ENCODE data around the gene SFMBT1. TPM values are rescaled to one million over a fixed set of nuclear protein-coding genes. Genes with fewer than 3 reads are reported as not detected.

SFMBT1 gene
- total and polyA plus RNA-seq, 2 experiments from 2014 or later = 5.3 to 24.0 TPM

DNA sequence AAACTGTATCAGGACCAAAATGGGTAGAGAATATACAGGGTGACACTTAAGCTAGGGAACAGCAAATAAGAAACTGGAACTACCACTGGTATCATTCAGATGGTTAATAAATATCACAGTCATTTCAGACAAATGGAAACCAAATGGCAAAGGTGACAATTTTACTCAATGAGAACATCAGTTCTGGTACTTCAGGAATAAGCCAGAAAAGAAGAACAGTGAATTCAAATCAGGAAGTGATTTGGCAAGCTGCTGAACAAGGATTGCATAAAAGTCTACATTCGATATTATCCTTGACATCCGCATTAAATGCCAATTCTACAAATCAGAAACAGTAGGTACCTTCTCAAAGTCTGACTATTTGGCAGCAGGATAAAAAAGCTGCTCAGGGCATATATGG is 125.0 kb downstream of the SFMBT1 start:
- Histone ChIP-seq H3K4me1 (ENCODE audit: insufficient read depth) (no peaks in the 10 kb centered on the region), H3K27ac (ENCODE audit: low read depth) (no peak overlapping the region), H4K20me1 (replicated peaks; ENCODE audit: insufficient read depth) (no peaks in the 10 kb centered on the region), H2AFZ (no peak overlapping the region), H3K36me3 (ENCODE audit: insufficient read depth) (no peaks in the 10 kb centered on the region), H3K9me2 (ENCODE audit: insufficient read depth) (no peaks in the 10 kb centered on the region), H3F3A (replicated peaks; ENCODE audit: low read depth) (no peaks in the 10 kb centered on the region), H3K4me2 (no peak overlapping the region), H3K27me3 (ENCODE audit: insufficient read depth) (no peaks in the 10 kb centered on the region), H3K79me2 (replicated peaks; ENCODE audit: insufficient read depth) (no peaks in the 10 kb centered on the region), H3K4me3 (no peak overlapping the region)
- Mint-ChIP-seq H3K4me1 (no peaks in the 10 kb centered on the region), H3K36me3 (ENCODE audit: low read depth) (peaks cover 24% of the 10 kb centered on the region; the same call in 2 of the 3 replicates), H3K9me3 (no peaks in the 10 kb centered on the region), H3K4me3 (no peak overlapping the region), H3K27me3 (ENCODE audit: insufficient read depth, low read depth, poor library complexity) (peaks cover 7% of the 10 kb centered on the region), H3K27ac (no peak overlapping the region)
- no peak for DNase-seq (ENCODE audit: low spot score)
- ATAC-seq = no peak
- TF ChIP-seq ZNF331 (CRISPR knock-in tag; IDR thresholded peaks at IDR 0.05; ENCODE audit: low read depth) (no peak), NANOG (IDR thresholded peaks at IDR 0.05; ENCODE audit: borderline replicate concordance) (no peak), STAT1 (IDR thresholded peaks at IDR 0.05; ENCODE audit: unreplicated experiment) (no peak)

DNA sequence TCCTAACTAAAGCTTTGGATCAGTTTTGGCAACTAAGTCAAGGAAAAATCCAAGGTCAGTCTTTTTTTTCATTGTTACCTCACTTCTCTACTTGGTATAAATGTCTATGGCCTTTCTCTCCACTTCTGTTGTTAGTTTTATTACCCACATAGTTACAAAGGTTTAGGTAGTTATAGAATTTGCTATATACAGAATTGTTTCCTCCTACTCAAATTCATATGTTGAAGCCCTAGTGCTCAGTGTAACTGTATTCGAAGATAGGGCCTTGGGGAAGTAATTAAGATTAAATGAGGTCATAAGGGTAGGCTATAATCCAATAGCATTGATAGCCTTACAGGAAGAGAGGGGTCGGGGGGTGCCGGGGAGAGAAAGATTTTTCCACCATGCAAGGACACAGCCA is 128.8 kb downstream of the SFMBT1 start:
- H3K36me3 Mint-ChIP-seq (ENCODE audit: low read depth) = peaks cover 28% of the 10 kb centered on the region; the same call in 2 of the 3 replicates
- H3K9me3 Mint-ChIP-seq = no peaks in the 10 kb centered on the region
- Histone ChIP-seq H3K27ac (ENCODE audit: low read depth) (no peak overlapping the region), H3K36me3 (ENCODE audit: insufficient read depth) (no peaks in the 10 kb centered on the region), H3K9me2 (ENCODE audit: insufficient read depth) (no peaks in the 10 kb centered on the region), H4K20me1 (replicated peaks; ENCODE audit: insufficient read depth) (no peaks in the 10 kb centered on the region), H3K4me3 (no peak overlapping the region), H3K4me1 (ENCODE audit: insufficient read depth) (no peaks in the 10 kb centered on the region), H3F3A (replicated peaks; ENCODE audit: low read depth) (no peaks in the 10 kb centered on the region), H3K79me2 (replicated peaks; ENCODE audit: insufficient read depth) (no peaks in the 10 kb centered on the region), H3K27me3 (ENCODE audit: insufficient read depth) (no peaks in the 10 kb centered on the region), H3K4me2 (no peak overlapping the region), H2AFZ (no peak overlapping the region)
- H3K4me3 Mint-ChIP-seq = no peak overlapping the region
- H3K4me1 Mint-ChIP-seq = no peaks in the 10 kb centered on the region
- ATAC-seq = no peak
- no peak overlapping the region for H3K27ac Mint-ChIP-seq
- DNase-seq (ENCODE audit: low spot score) = no peak
- peaks cover 2% of the 10 kb centered on the region for H3K27me3 Mint-ChIP-seq (ENCODE audit: insufficient read depth, low read depth, poor library complexity)
- TF ChIP-seq NANOG (IDR thresholded peaks at IDR 0.05; ENCODE audit: borderline replicate concordance) (no peak), POLR2AphosphoS5 (IDR thresholded peaks at IDR 0.05; ENCODE audit: low read depth) (no peak), STAT1 (IDR thresholded peaks at IDR 0.05; ENCODE audit: unreplicated experiment) (no peak), EZH2 (IDR thresholded peaks at IDR 0.05; ENCODE audit: low read depth, unreplicated experiment) (no peak), EZH2phosphoT487 (IDR thresholded peaks at IDR 0.05; ENCODE audit: unreplicated experiment) (no peak)
- TF ChIP-seq, protein P1, sequence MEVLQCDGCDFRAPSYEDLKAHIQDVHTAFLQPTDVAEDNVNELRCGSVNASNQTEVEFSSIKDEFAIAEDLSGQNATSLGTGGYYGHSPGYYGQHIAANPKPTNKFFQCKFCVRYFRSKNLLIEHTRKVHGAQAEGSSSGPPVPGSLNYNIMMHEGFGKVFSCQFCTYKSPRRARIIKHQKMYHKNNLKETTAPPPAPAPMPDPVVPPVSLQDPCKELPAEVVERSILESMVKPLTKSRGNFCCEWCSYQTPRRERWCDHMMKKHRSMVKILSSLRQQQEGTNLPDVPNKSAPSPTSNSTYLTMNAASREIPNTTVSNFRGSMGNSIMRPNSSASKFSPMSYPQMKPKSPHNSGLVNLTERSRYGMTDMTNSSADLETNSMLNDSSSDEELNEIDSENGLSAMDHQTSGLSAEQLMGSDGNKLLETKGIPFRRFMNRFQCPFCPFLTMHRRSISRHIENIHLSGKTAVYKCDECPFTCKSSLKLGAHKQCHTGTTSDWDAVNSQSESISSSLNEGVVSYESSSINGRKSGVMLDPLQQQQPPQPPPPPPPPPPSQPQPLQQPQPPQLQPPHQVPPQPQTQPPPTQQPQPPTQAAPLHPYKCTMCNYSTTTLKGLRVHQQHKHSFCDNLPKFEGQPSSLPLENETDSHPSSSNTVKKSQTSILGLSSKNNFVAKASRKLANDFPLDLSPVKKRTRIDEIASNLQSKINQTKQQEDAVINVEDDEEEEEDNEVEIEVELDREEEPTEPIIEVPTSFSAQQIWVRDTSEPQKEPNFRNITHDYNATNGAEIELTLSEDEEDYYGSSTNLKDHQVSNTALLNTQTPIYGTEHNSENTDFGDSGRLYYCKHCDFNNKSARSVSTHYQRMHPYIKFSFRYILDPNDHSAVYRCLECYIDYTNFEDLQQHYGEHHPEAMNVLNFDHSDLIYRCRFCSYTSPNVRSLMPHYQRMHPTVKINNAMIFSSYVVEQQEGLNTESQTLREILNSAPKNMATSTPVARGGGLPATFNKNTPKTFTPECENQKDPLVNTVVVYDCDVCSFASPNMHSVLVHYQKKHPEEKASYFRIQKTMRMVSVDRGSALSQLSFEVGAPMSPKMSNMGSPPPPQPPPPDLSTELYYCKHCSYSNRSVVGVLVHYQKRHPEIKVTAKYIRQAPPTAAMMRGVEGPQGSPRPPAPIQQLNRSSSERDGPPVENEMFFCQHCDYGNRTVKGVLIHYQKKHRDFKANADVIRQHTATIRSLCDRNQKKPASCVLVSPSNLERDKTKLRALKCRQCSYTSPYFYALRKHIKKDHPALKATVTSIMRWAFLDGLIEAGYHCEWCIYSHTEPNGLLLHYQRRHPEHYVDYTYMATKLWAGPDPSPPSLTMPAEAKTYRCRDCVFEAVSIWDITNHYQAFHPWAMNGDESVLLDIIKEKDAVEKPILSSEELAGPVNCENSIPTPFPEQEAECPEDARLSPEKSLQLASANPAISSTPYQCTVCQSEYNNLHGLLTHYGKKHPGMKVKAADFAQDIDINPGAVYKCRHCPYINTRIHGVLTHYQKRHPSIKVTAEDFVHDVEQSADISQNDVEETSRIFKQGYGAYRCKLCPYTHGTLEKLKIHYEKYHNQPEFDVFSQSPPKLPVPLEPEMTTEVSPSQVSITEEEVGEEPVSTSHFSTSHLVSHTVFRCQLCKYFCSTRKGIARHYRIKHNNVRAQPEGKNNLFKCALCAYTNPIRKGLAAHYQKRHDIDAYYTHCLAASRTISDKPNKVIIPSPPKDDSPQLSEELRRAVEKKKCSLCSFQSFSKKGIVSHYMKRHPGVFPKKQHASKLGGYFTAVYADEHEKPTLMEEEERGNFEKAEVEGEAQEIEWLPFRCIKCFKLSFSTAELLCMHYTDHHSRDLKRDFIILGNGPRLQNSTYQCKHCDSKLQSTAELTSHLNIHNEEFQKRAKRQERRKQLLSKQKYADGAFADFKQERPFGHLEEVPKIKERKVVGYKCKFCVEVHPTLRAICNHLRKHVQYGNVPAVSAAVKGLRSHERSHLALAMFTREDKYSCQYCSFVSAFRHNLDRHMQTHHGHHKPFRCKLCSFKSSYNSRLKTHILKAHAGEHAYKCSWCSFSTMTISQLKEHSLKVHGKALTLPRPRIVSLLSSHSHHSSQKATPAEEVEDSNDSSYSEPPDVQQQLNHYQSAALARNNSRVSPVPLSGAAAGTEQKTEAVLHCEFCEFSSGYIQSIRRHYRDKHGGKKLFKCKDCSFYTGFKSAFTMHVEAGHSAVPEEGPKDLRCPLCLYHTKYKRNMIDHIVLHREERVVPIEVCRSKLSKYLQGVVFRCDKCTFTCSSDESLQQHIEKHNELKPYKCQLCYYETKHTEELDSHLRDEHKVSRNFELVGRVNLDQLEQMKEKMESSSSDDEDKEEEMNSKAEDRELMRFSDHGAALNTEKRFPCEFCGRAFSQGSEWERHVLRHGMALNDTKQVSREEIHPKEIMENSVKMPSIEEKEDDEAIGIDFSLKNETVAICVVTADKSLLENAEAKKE (CRISPR knock-in tag; IDR thresholded peaks at IDR 0.05) = no peak
- TF ChIP-seq, protein P2, sequence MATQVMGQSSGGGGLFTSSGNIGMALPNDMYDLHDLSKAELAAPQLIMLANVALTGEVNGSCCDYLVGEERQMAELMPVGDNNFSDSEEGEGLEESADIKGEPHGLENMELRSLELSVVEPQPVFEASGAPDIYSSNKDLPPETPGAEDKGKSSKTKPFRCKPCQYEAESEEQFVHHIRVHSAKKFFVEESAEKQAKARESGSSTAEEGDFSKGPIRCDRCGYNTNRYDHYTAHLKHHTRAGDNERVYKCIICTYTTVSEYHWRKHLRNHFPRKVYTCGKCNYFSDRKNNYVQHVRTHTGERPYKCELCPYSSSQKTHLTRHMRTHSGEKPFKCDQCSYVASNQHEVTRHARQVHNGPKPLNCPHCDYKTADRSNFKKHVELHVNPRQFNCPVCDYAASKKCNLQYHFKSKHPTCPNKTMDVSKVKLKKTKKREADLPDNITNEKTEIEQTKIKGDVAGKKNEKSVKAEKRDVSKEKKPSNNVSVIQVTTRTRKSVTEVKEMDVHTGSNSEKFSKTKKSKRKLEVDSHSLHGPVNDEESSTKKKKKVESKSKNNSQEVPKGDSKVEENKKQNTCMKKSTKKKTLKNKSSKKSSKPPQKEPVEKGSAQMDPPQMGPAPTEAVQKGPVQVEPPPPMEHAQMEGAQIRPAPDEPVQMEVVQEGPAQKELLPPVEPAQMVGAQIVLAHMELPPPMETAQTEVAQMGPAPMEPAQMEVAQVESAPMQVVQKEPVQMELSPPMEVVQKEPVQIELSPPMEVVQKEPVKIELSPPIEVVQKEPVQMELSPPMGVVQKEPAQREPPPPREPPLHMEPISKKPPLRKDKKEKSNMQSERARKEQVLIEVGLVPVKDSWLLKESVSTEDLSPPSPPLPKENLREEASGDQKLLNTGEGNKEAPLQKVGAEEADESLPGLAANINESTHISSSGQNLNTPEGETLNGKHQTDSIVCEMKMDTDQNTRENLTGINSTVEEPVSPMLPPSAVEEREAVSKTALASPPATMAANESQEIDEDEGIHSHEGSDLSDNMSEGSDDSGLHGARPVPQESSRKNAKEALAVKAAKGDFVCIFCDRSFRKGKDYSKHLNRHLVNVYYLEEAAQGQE (IDR thresholded peaks at IDR 0.05; ENCODE audit: unreplicated experiment) = no peak
- TF ChIP-seq, protein P3, sequence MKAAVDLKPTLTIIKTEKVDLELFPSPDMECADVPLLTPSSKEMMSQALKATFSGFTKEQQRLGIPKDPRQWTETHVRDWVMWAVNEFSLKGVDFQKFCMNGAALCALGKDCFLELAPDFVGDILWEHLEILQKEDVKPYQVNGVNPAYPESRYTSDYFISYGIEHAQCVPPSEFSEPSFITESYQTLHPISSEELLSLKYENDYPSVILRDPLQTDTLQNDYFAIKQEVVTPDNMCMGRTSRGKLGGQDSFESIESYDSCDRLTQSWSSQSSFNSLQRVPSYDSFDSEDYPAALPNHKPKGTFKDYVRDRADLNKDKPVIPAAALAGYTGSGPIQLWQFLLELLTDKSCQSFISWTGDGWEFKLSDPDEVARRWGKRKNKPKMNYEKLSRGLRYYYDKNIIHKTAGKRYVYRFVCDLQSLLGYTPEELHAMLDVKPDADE (IDR thresholded peaks at IDR 0.05) = no peak

Data from GM23338 (cell line).